ENCODE measurements around the gene SEMA3E.

SEMA3E gene

GRCh38 chr7:83492802-83493201, 156.1 kb downstream of the SEMA3E start:
- H3K4me3 Mint-ChIP-seq: no peak overlapping the region
- no peaks in the 10 kb centered on the region for H3K4me1 Mint-ChIP-seq
- H3K27ac Mint-ChIP-seq: no peak overlapping the region
- H3K9me3 Mint-ChIP-seq: no peaks in the 10 kb centered on the region
- no peaks in the 10 kb centered on the region for H3K27me3 Mint-ChIP-seq (ENCODE audit: low read depth, poor library complexity)
- no peak for DNase-seq
- TF ChIP-seq CTCF (IDR thresholded peaks at IDR 0.05): no peak
- no peaks in the 10 kb centered on the region for H3K36me3 Mint-ChIP-seq (ENCODE audit: low read depth)

GRCh38 chr7:83487801-83488200, 161.1 kb downstream of the SEMA3E start:
- Mint-ChIP-seq H3K9me3 (no peaks in the 10 kb centered on the region), H3K36me3 (ENCODE audit: low read depth) (no peaks in the 10 kb centered on the region), H3K27me3 (ENCODE audit: low read depth, poor library complexity) (peaks cover 4% of the 10 kb centered on the region), H3K4me3 (no peak overlapping the region), H3K4me1 (no peaks in the 10 kb centered on the region), H3K27ac (no peak overlapping the region)
- no peak for DNase-seq
- TF ChIP-seq CTCF (IDR thresholded peaks at IDR 0.05): no peak

DNA sequence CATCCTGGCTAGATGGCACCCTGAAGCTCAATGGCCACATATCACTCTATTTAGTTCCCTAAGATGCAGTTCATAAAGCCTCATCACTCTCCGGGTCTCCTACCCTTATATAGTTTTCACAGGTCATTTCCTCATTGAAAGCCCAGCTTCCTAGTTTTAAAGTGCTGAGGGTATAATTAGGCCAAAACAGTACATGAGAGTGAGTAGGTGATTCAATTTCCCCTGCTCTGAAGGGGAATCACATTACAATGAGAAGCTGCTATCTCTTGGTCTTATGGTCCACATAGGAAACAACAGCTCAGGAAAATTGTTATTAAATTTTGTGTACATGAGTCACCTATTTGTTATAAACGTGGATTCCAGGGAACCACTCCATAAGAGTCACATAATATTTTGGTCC, 162.0 kb downstream of the SEMA3E start:
- no peaks in the 10 kb centered on the region for H3K9me3 Mint-ChIP-seq
- DNase-seq: no peak
- no peak for TF ChIP-seq CTCF (IDR thresholded peaks at IDR 0.05)
- H3K4me1 Mint-ChIP-seq: no peaks in the 10 kb centered on the region
- no peak overlapping the region for H3K27ac Mint-ChIP-seq
- no peak overlapping the region for H3K4me3 Mint-ChIP-seq
- no peaks in the 10 kb centered on the region for H3K36me3 Mint-ChIP-seq (ENCODE audit: low read depth)
- peaks cover 4% of the 10 kb centered on the region for H3K27me3 Mint-ChIP-seq (ENCODE audit: low read depth, poor library complexity)

GRCh38 chr7:83486536-83486935, 162.4 kb downstream of the SEMA3E start:
- H3K9me3 Mint-ChIP-seq: no peaks in the 10 kb centered on the region
- H3K4me1 Mint-ChIP-seq: no peaks in the 10 kb centered on the region
- H3K27me3 Mint-ChIP-seq (ENCODE audit: low read depth, poor library complexity): peaks cover 4% of the 10 kb centered on the region
- H3K36me3 Mint-ChIP-seq (ENCODE audit: low read depth): no peaks in the 10 kb centered on the region
- no peak overlapping the region for H3K27ac Mint-ChIP-seq
- H3K4me3 Mint-ChIP-seq: no peak overlapping the region
- no peak for DNase-seq
- TF ChIP-seq CTCF (IDR thresholded peaks at IDR 0.05): no peak

GRCh38 chr7:83484826-83485225, 164.1 kb downstream of the SEMA3E start:
- no peaks in the 10 kb centered on the region for H3K9me3 Mint-ChIP-seq
- H3K4me3 Mint-ChIP-seq: no peak overlapping the region

More at GRCh38 chr7:83484826-83485225, 164.1 kb downstream of the SEMA3E start:
- H3K27me3 Mint-ChIP-seq (ENCODE audit: low read depth, poor library complexity): peaks cover 4% of the 10 kb centered on the region
- TF ChIP-seq CTCF (IDR thresholded peaks at IDR 0.05): no peak
- H3K4me1 Mint-ChIP-seq: no peaks in the 10 kb centered on the region
- no peak for DNase-seq
- no peak overlapping the region for H3K27ac Mint-ChIP-seq
- no peaks in the 10 kb centered on the region for H3K36me3 Mint-ChIP-seq (ENCODE audit: low read depth)

Data from nephron progenitor cell (in vitro differentiated cells).